Vagina (tissue), 2 donors: ENCODE results near the gene CRYAB. TPM values are rescaled to one million over a fixed set of nuclear protein-coding genes. Genes with fewer than 3 reads are reported as not detected.

ENCODE experiments used
- DNase-seq, 2 donors: peaks; one replicate each; pipeline ENCODE4 v3.0.0-alpha.2; 2017; ENCODE audit errors: extremely low spot score in 2 of 2
- H3K27ac ChIP-seq: fragments of 200-600 bp; sonication (generic); one replicate; pipeline ENCODE4 v1.5.1; 2019
- H3K27me3 ChIP-seq: fragments of 200-600 bp; sonication (generic); one replicate; pipeline ENCODE4 v1.5.1; 2019
- H3K36me3 ChIP-seq, 2 donors: fragments of 200-600 bp; sonication (generic); one replicate each; pipeline ENCODE4 v1.5.1; 2017 to 2019
- H3K4me1 ChIP-seq: fragments of 200-600 bp; sonication (generic); one replicate; pipeline ENCODE4 v1.5.1; 2019
- H3K4me3 ChIP-seq, 2 donors: fragments of 200-600 bp; sonication (generic); 1 replicate in 1 of 2; 2 replicates in 1 of 2; pipeline ENCODE4 v1.5.1; 2016 to 2019
- H3K9me3 ChIP-seq: fragments of 200-600 bp; sonication (generic); one replicate; pipeline ENCODE4 v1.5.1; 2019
- POLR2A ChIP-seq, 2 donors: fragments of 450-650 bp; IDR thresholded peaks; one replicate each; pipeline ENCODE4 v1.6.1; 2017; ENCODE audit warnings: antibody characterized with exemption in 2 of 2, mild to moderate bottlenecking in 2 of 2, moderate library complexity in 2 of 2
- POLR2AphosphoS5 ChIP-seq, 2 donors: sonication (generic); formaldehyde crosslinking; IDR thresholded peaks; one replicate each; pipeline ENCODE4 v1.9.0; 2017; ENCODE audit warnings: antibody characterized with exemption in 2 of 2, mild to moderate bottlenecking in 2 of 2, low read depth in 1 of 2; ENCODE audit not compliant: insufficient read depth in 1 of 2
- intact Hi-C: fragments of 100-400 bp; cut with DNase I; formaldehyde crosslinking; loops from one replicate; pipeline ENCODE4 v1.15.1; 2023
- total RNA-seq: library from RNA; depleted of rRNA; stranded (reverse); fragments of >200 nt; gene quantifications from one replicate; pipeline ENCODE4 v1.2.3, GENCODE V29; 2016
- TF ChIP-seq, protein P1 (sequence below), 3 experiments: fragments of 450-650 bp in 2 of 3; fragments of 200-600 bp in 1 of 3; sonication (generic) in 1 of 3; IDR thresholded peaks; one replicate each; pipeline ENCODE4 v1.5.1; 2017 to 2019; ENCODE audit warnings: antibody characterized with exemption in 3 of 3, mild to moderate bottlenecking in 2 of 3, moderate library complexity in 2 of 3

The CRYAB gene
- total RNA-seq, 1 donor from 2014 or later: 161 TPM

DNA sequence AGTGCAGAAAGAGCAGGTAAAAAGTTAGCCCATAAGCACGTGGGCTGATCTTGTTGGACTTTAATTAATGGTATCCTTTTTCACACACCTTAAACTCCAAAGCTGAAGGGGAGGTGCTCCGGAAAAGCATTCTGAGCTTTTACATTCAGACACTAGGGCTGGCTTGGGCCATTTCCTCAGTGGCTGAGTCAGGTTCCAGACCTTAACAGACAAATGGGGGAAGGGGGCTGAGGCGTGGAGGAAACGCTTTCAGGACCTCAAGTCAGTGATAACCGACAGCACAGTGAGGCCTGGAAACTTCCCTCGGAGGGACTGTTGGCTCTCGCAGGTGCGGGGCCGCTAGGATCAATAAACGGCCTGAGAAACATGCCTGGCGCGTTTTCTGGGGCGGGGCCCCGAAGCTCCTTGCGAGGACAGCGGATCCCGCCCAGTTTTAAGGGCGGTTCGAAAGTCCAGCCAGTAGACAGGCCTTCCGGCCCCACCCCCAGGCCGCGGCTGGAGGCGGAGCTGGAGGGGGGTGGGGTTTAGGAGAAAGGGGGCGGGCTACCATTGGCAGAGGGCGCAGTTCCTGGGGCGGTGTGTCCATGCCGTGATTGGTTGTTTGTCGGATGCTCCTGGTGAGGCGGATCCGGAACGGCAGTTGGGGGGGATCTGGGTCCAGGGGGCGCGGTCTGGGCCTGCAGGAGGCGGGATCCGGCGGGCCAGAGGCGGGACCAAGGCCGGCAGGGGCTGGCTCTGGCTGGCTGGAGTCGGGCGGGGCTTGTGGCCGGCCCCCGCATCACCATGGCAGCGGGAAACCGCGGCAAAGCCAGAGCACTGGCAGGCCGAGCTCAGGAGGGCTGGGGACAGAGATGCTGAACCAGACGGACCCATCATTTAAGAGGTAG lies 15.2 kb upstream of the CRYAB start:
- Histone ChIP-seq H3K9me3 (no peaks in the 10 kb centered on the region), H3K4me1 (peaks cover 31% of the 10 kb centered on the region), H3K4me3 (peak overlapping the region; percentile 29 to 39), H3K27ac (peak overlapping the region; percentile 71), H3K27me3 (no peaks in the 10 kb centered on the region), H3K36me3 (no peaks in the 10 kb centered on the region)
- peak in 1 of 2 donors; percentile 97 for DNase-seq
- TF ChIP-seq, protein P1, sequence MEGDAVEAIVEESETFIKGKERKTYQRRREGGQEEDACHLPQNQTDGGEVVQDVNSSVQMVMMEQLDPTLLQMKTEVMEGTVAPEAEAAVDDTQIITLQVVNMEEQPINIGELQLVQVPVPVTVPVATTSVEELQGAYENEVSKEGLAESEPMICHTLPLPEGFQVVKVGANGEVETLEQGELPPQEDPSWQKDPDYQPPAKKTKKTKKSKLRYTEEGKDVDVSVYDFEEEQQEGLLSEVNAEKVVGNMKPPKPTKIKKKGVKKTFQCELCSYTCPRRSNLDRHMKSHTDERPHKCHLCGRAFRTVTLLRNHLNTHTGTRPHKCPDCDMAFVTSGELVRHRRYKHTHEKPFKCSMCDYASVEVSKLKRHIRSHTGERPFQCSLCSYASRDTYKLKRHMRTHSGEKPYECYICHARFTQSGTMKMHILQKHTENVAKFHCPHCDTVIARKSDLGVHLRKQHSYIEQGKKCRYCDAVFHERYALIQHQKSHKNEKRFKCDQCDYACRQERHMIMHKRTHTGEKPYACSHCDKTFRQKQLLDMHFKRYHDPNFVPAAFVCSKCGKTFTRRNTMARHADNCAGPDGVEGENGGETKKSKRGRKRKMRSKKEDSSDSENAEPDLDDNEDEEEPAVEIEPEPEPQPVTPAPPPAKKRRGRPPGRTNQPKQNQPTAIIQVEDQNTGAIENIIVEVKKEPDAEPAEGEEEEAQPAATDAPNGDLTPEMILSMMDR (IDR thresholded peaks at IDR 0.05): no peak
- TF ChIP-seq POLR2AphosphoS5 (IDR thresholded peaks at IDR 0.05; ENCODE audit: insufficient read depth in 1 of 2, low read depth in 1 of 2) (peak; percentile 83 to 95), POLR2A (IDR thresholded peaks at IDR 0.05) (peak in 1 of 2 donors; percentile 57)
- intact Hi-C loops: loop anchor here (10.0 kb wide), 1 partner anchor 52 kb away; the partner anchor contains the start of genes ALG9, CFAP68 and FDXACB1

DNA sequence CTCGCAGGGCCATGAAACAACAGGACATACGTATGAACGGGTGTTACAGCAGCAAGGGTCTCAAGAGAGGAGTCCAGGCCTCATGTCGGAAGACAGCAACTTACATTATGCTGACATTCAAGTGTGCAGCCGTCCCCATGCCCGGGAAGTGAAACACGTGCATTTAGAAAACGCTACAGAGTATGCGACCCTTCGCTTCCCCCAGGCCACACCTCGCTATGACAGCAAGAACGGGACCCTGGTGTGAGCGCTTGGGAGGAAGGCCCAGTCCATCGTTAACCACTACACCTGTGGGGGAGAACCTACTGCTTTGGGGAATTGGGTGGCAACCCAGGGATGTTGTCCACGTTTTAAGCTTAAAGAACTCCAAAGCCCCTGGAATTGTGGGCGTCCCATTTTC lies 14.4 kb upstream of the CRYAB start:
- H3K4me1 ChIP-seq: peaks cover 31% of the 10 kb centered on the region
- DNase-seq: no peak
- no peaks in the 10 kb centered on the region for H3K9me3 ChIP-seq
- H3K36me3 ChIP-seq: no peaks in the 10 kb centered on the region
- TF ChIP-seq POLR2AphosphoS5 (IDR thresholded peaks at IDR 0.05; ENCODE audit: insufficient read depth in 1 of 2, low read depth in 1 of 2) (no peak), POLR2A (IDR thresholded peaks at IDR 0.05) (no peak)
- TF ChIP-seq, protein P1 (IDR thresholded peaks at IDR 0.05): no peak
- H3K27me3 ChIP-seq: no peaks in the 10 kb centered on the region
- peak overlapping the region; percentile 29 to 39 for H3K4me3 ChIP-seq
- intact Hi-C loops: loop anchor here (10.0 kb wide), 1 partner anchor 51 kb away; the partner anchor contains the start of genes ALG9, CFAP68 and FDXACB1
- peak overlapping the region; percentile 71 for H3K27ac ChIP-seq

DNA sequence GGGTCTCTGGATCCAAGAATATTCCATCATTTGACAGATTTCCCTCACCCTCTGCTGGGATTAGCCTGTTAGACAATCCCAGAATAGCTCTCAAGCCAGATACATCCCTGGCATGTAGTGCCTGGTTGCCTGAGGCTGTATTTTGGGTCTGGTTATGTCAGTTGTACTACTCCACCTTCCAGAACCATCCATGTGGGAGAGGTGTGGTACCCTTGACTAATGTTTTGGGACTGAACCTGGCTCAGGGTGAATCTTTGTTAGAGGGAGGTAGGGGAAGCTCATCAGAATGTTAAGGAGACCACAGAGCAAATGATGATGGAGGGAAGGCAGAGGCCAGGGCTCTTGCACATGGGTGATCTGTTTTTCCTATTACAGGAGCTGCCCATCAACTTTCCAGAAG lies 12.4 kb upstream of the CRYAB start:
- H3K4me1 ChIP-seq: peaks cover 35% of the 10 kb centered on the region
- DNase-seq: no peak
- no peaks in the 10 kb centered on the region for H3K27me3 ChIP-seq
- peak overlapping the region; percentile 89 for H3K27ac ChIP-seq
- intact Hi-C loops: loop anchor here (10.0 kb wide), 1 partner anchor 49 kb away; the partner anchor contains the start of genes ALG9, CFAP68 and FDXACB1
- TF ChIP-seq, protein P1 (IDR thresholded peaks at IDR 0.05): no peak
- TF ChIP-seq POLR2AphosphoS5 (IDR thresholded peaks at IDR 0.05; ENCODE audit: insufficient read depth in 1 of 2, low read depth in 1 of 2) (peak in 1 of 2 donors; percentile 24), POLR2A (IDR thresholded peaks at IDR 0.05) (no peak)
- no peaks in the 10 kb centered on the region for H3K9me3 ChIP-seq
- no peaks in the 10 kb centered on the region for H3K36me3 ChIP-seq
- H3K4me3 ChIP-seq: no peak overlapping the region

DNA sequence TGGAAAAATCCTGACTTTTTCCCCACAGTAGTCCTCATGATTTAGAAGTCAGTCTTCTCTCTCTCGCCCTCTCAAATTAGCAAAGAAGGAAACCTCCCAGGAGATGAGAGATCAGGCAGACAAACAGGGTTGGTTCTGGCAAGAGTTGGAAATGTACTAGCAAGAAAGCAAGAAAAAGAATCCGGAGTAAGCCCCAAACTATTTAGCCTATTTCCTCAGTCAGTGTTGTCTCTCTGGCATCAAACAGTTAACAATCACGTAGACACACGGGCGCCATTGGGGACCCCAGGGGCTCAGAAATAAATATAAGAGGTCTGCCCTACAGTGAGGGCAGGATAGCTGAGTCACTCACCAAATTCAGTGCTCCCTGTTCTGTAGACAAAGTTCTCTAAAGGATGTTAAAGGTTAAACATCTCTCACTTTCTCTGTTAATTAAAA lies 11.8 kb upstream of the CRYAB start:
- TF ChIP-seq, protein P1 (IDR thresholded peaks at IDR 0.05): no peak
- TF ChIP-seq POLR2AphosphoS5 (IDR thresholded peaks at IDR 0.05; ENCODE audit: insufficient read depth in 1 of 2, low read depth in 1 of 2) (no peak), POLR2A (IDR thresholded peaks at IDR 0.05) (no peak)
- no peaks in the 10 kb centered on the region for H3K9me3 ChIP-seq
- no peaks in the 10 kb centered on the region for H3K36me3 ChIP-seq
- H3K27me3 ChIP-seq: no peaks in the 10 kb centered on the region
- DNase-seq: no peak
- intact Hi-C loops: loop anchor here (10.0 kb wide), 1 partner anchor 49 kb away; the partner anchor contains the start of genes ALG9, CFAP68 and FDXACB1
- H3K27ac ChIP-seq: peak overlapping the region; percentile 89
- H3K4me1 ChIP-seq: peaks cover 39% of the 10 kb centered on the region
- H3K4me3 ChIP-seq: no peak overlapping the region
